SK-N-SH treated with all-trans-retinoic acid at 6 μM for 48 hours (cell line): ENCODE data around the gene CMTM3.

Source experiments
- ATAC-seq: fragments of 200-7000 bp; cut with Tn5 transposase; 3 replicates; pipeline ENCODE4 v1.9.1; 2020; ENCODE audit warnings: mild to moderate bottlenecking, moderate library complexity
- ARNTL ChIP-seq: fragments of 450-650 bp; formaldehyde crosslinking; IDR thresholded peaks from 2 replicates; pipeline ENCODE4 v1.5.0; 2020; ENCODE audit warnings: low read depth, mild to moderate bottlenecking, moderate library complexity, borderline replicate concordance
- CREB5 ChIP-seq: fragments of 250-450 bp; sonication (Bioruptor Pico); IDR thresholded peaks from 2 replicates; pipeline ENCODE4 v1.5.1; 2020; ENCODE audit warnings: low read depth, mild to moderate bottlenecking, moderate library complexity
- ISL1 ChIP-seq: fragments of 250-450 bp; sonication (Bioruptor Pico); IDR thresholded peaks from 2 replicates; pipeline ENCODE4 v2.1.2; 2022; ENCODE audit warnings: mild to moderate bottlenecking, moderate library complexity
- OSR1 ChIP-seq: fragments of 250-450 bp; sonication (Bioruptor Pico); IDR thresholded peaks from 2 replicates; pipeline ENCODE4 v1.8.0; 2022; ENCODE audit warnings: moderate library complexity, mild to moderate bottlenecking, inconsistent platforms
- PATZ1 ChIP-seq: fragments of 250-450 bp; sonication (Bioruptor Pico); IDR thresholded peaks from 2 replicates; pipeline ENCODE4 v1.8.0; 2020; ENCODE audit warnings: mild to moderate bottlenecking, moderate library complexity, borderline replicate concordance
- RARB ChIP-seq: fragments of 250-450 bp; sonication (Bioruptor Pico); IDR thresholded peaks from 2 replicates; pipeline ENCODE4 v1.8.0; 2021; ENCODE audit warnings: mild to moderate bottlenecking, moderate library complexity
- SNAI2 ChIP-seq: fragments of 250-450 bp; sonication (Bioruptor Pico); IDR thresholded peaks from 2 replicates; pipeline ENCODE4 v1.5.0; 2020; ENCODE audit warnings: mild to moderate bottlenecking, moderate library complexity
- TCF4 ChIP-seq: fragments of 250-450 bp; sonication (Bioruptor Pico); IDR thresholded peaks from 2 replicates; pipeline ENCODE4 v1.8.0; 2021; ENCODE audit warnings: mild to moderate bottlenecking, moderate library complexity, borderline replicate concordance
- TOX ChIP-seq: fragments of 250-450 bp; sonication (Bioruptor Pico); IDR thresholded peaks from 2 replicates; pipeline ENCODE4 v1.8.0; 2021; ENCODE audit warnings: mild to moderate bottlenecking, moderate library complexity, borderline replicate concordance
- ZC3H10 ChIP-seq: fragments of 250-450 bp; sonication (Bioruptor Pico); IDR thresholded peaks from 2 replicates; pipeline ENCODE4 v1.5.1; 2021; ENCODE audit warnings: mild to moderate bottlenecking, moderate library complexity
- ZFP3 ChIP-seq: fragments of 250-450 bp; sonication (Bioruptor Pico); IDR thresholded peaks from 2 replicates; pipeline ENCODE4 v1.5.0; 2020; ENCODE audit warnings: mild to moderate bottlenecking, moderate library complexity
- ZFP30 ChIP-seq: fragments of 450-650 bp; formaldehyde crosslinking; IDR thresholded peaks from 2 replicates; pipeline ENCODE4 v1.5.0; 2022; ENCODE audit warnings: mild to moderate bottlenecking, moderate library complexity
- ZNF565 ChIP-seq: fragments of 450-650 bp; formaldehyde crosslinking; conservative IDR thresholded peaks from 2 replicates; pipeline ENCODE4 v1.5.0; 2020; ENCODE audit warnings: low read depth, mild to moderate bottlenecking, moderate library complexity
- ZNF70 ChIP-seq: fragments of 450-650 bp; formaldehyde crosslinking; IDR thresholded peaks from 2 replicates; pipeline ENCODE4 v1.5.0; 2020; ENCODE audit warnings: mild to moderate bottlenecking, moderate library complexity
- ZNF8 ChIP-seq: fragments of 450-650 bp; formaldehyde crosslinking; IDR thresholded peaks from 2 replicates; pipeline ENCODE4 v1.5.0; 2020; ENCODE audit warnings: mild to moderate bottlenecking, moderate library complexity
- TF ChIP-seq, protein P1 (sequence below): fragments of 250-450 bp; sonication (Bioruptor Pico); IDR thresholded peaks from 2 replicates; pipeline ENCODE4 v1.8.0; 2021; ENCODE audit warnings: low read depth, mild to moderate bottlenecking, moderate library complexity, borderline replicate concordance
- TF ChIP-seq, protein P2 (sequence below): fragments of 250-450 bp; sonication (Bioruptor Pico); IDR thresholded peaks from 2 replicates; pipeline ENCODE4 v1.5.1; 2021; ENCODE audit warnings: mild to moderate bottlenecking, moderate library complexity

CMTM3 gene

GRCh38 chr16:66617728-66618127 lies 13.2 kb downstream of the CMTM3 start (continued):
- TF ChIP-seq CREB5 (CRISPR knock-in tag) (no peak), ARNTL (no peak), ZNF8 (CRISPR knock-in tag) (no peak)
- TF ChIP-seq, protein P1, sequence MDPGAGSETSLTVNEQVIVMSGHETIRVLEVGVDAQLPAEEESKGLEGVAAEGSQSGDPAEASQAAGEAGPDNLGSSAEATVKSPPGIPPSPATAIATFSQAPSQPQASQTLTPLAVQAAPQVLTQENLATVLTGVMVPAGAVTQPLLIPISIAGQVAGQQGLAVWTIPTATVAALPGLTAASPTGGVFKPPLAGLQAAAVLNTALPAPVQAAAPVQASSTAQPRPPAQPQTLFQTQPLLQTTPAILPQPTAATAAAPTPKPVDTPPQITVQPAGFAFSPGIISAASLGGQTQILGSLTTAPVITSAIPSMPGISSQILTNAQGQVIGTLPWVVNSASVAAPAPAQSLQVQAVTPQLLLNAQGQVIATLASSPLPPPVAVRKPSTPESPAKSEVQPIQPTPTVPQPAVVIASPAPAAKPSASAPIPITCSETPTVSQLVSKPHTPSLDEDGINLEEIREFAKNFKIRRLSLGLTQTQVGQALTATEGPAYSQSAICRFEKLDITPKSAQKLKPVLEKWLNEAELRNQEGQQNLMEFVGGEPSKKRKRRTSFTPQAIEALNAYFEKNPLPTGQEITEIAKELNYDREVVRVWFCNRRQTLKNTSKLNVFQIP (CRISPR knock-in tag) = no peak

DNA sequence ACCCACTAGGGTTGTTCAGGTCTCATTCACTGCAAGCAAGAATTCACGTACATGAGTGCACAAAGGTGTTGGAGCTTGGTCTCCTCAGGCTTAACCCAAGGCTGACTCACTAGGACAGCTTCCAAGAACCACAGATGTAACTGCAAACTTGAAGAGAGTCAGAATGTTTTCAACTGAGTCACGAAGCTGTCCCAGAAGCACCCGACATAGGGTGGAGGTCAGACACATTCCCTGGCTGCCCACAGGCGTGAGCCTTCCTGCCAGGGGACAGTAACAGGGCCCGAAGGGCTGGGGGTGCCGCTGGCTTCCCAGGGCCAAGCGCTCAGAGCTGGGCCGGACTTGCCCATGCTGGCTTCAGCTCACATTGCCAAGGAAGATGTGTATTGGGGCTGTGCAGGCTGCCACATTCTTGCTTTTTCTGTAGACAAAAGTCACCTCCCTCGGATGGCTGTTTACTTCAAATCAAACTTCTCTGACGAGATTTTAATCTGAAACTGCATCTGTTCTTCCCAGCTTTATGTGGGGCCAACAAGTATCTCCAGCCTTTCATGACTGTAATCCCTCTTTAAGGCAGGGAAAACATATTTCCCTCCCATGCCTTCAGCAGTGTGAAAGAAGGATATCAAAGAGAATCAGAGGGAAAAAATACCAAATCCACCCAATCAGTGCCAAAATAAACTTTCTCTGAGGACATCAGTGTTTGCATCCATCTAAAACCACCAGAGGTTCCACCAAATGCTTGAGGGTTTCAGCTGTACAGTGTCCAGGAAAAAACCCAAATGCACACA lies 14.3 kb downstream of the CMTM3 start:
- no peak for TF ChIP-seq ZNF8 (CRISPR knock-in tag)
- TF ChIP-seq ARNTL = no peak
- TF ChIP-seq TCF4 = no peak
- TF ChIP-seq ZC3H10 = no peak
- no peak for TF ChIP-seq ZNF565 (CRISPR knock-in tag)
- TF ChIP-seq PATZ1 = no peak
- no peak for TF ChIP-seq ISL1 (CRISPR knock-in tag)
- no peak for TF ChIP-seq ZFP3
- no peak for TF ChIP-seq TOX (CRISPR knock-in tag)
- TF ChIP-seq SNAI2 (CRISPR knock-in tag) = no peak
- no peak for TF ChIP-seq CREB5 (CRISPR knock-in tag)
- TF ChIP-seq, protein P2, sequence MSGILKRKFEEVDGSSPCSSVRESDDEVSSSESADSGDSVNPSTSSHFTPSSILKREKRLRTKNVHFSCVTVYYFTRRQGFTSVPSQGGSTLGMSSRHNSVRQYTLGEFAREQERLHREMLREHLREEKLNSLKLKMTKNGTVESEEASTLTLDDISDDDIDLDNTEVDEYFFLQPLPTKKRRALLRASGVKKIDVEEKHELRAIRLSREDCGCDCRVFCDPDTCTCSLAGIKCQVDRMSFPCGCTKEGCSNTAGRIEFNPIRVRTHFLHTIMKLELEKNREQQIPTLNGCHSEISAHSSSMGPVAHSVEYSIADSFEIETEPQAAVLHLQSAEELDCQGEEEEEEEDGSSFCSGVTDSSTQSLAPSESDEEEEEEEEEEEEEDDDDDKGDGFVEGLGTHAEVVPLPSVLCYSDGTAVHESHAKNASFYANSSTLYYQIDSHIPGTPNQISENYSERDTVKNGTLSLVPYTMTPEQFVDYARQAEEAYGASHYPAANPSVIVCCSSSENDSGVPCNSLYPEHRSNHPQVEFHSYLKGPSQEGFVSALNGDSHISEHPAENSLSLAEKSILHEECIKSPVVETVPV (CRISPR knock-in tag) = no peak
- no peak for TF ChIP-seq OSR1 (CRISPR knock-in tag)
- no peak for TF ChIP-seq ZNF70 (CRISPR knock-in tag)

GRCh38 chr16:66619534-66620428 lies 15.3 kb downstream of the CMTM3 start:
- TF ChIP-seq TOX (CRISPR knock-in tag) (no peak), ZFP30 (CRISPR knock-in tag) (no peak), ARNTL (no peak), ZNF8 (CRISPR knock-in tag) (no peak), RARB (CRISPR knock-in tag) (no peak), CREB5 (CRISPR knock-in tag) (no peak), ZFP3 (no peak), OSR1 (CRISPR knock-in tag) (no peak), ZNF70 (CRISPR knock-in tag) (no peak)
- no peak for ATAC-seq

More for the DNA sequence above, 14.3 kb downstream of the CMTM3 start:
- ATAC-seq = peak; percentile 77
